HG03571 (cell line): Measurements from ENCODE around the gene LIMK2.
"Not testable (repeated sequence)": the region's sequence is repeated elsewhere in the genome, so short reads cannot be mapped to it uniquely, and the experiment has no call there.

Experiments
- ATAC-seq: cut with Tn5 transposase; IDR thresholded peaks from one replicate; pipeline ENCODE4 v1.9.1; 2021; ENCODE audit not compliant: unreplicated experiment

LIMK2 gene

GRCh38 chr22:31241936-31242335 lies 29.8 kb downstream of the LIMK2 start:
- ATAC-seq: no peak

GRCh38 chr22:31243339-31244045 lies 31.4 kb downstream of the LIMK2 start:
- no peak for ATAC-seq

- no peak for ATAC-seq
Measured at GRCh38 chr22:31244046-31244942, 32.2 kb downstream of the LIMK2 start.

- ATAC-seq: no peak
Measured at GRCh38 chr22:31244943-31245451, 32.9 kb downstream of the LIMK2 start.

- not testable (repeated sequence) for ATAC-seq
Measured at GRCh38 chr22:31245998-31246397, 33.9 kb downstream of the LIMK2 start.

GRCh38 chr22:31246687-31247086 lies 34.6 kb downstream of the LIMK2 start:
- no peak for ATAC-seq

- ATAC-seq: no peak
Measured at GRCh38 chr22:31247726-31248125, 35.6 kb downstream of the LIMK2 start.

- no peak for ATAC-seq
Measured at GRCh38 chr22:31248138-31248745, 36.1 kb downstream of the LIMK2 start.

- ATAC-seq: no peak
Measured at GRCh38 chr22:31248965-31249958, 37.2 kb downstream of the LIMK2 start.

- no peak for ATAC-seq
Measured at GRCh38 chr22:31250740-31251600, 38.9 kb downstream of the LIMK2 start.

- no peak for ATAC-seq
Measured at GRCh38 chr22:31253949-31254348, 41.9 kb downstream of the LIMK2 start.

- no peak for ATAC-seq
Measured at GRCh38 chr22:31259798-31260473, 47.8 kb downstream of the LIMK2 start.

GRCh38 chr22:31260474-31260856 lies 48.4 kb downstream of the LIMK2 start:
- ATAC-seq: no peak

- no peak for ATAC-seq
Measured at GRCh38 chr22:31262312-31263133, 50.4 kb downstream of the LIMK2 start.

GRCh38 chr22:31263896-31264640 lies 52.0 kb downstream of the LIMK2 start:
- ATAC-seq: no peak

- no peak for ATAC-seq
Measured at GRCh38 chr22:31268281-31268680, 56.2 kb downstream of the LIMK2 start.

- no peak for ATAC-seq
Measured at GRCh38 chr22:31269892-31270579, 57.9 kb downstream of the LIMK2 start.
